Effector memory CD4-positive, alpha-beta T cell (primary cell): ENCODE measurements around the gene GLS.
"Not testable (repeated sequence)": the region's sequence is repeated elsewhere in the genome, so short reads cannot be mapped to it uniquely, and the experiment has no call there.

Experiments used
- DNase-seq, 3 donors: peaks; one replicate each; pipeline ENCODE4 v3.0.0-alpha.2; 2020
- H3K27ac ChIP-seq: 2 replicates; pipeline ENCODE4 v1.7.0; 2013; ENCODE audit warnings: mild to moderate bottlenecking, low read length, moderate library complexity; ENCODE audit not compliant: insufficient read depth, poor library complexity, severe bottlenecking
- H3K27me3 ChIP-seq: replicated peaks from 2 replicates; pipeline ENCODE4 v1.7.0; 2013; ENCODE audit warnings: mild to moderate bottlenecking, low read length; ENCODE audit not compliant: insufficient read depth, control insufficient read depth, poor library complexity, severe bottlenecking
- H3K36me3 ChIP-seq: 2 replicates; pipeline ENCODE4 v1.7.0; 2013; ENCODE audit warnings: mild to moderate bottlenecking, low read length, moderate library complexity; ENCODE audit not compliant: control insufficient read depth, insufficient read depth
- H3K4me1 ChIP-seq: 2 replicates; pipeline ENCODE4 v1.7.0; 2013; ENCODE audit warnings: low read length, mild to moderate bottlenecking; ENCODE audit not compliant: control insufficient read depth, insufficient read depth, poor library complexity, severe bottlenecking
- H3K4me3 ChIP-seq: 2 replicates; pipeline ENCODE4 v1.7.0; 2013; ENCODE audit warnings: low read length, low read depth, mild to moderate bottlenecking; ENCODE audit not compliant: insufficient read depth, poor library complexity, severe bottlenecking
- H3K9me3 ChIP-seq: 2 replicates; pipeline ENCODE4 v1.7.0; 2013; ENCODE audit warnings: mild to moderate bottlenecking, low read length, moderate library complexity; ENCODE audit not compliant: control insufficient read depth

The GLS gene

GRCh38 chr2:190982262-190983034 lies 101.8 kb downstream of the GLS start:
- no peak overlapping the region for H3K27ac ChIP-seq

GRCh38 chr2:190984595-190984994 lies 104.0 kb downstream of the GLS start:
- Histone ChIP-seq H3K9me3 (no peaks in the 10 kb centered on the region), H3K27me3 (no peaks in the 10 kb centered on the region), H3K4me1 (no peaks in the 10 kb centered on the region), H3K4me3 (no peak overlapping the region), H3K27ac (no peak overlapping the region), H3K36me3 (peaks cover 98% of the 10 kb centered on the region)
- no peak for DNase-seq

More at GRCh38 chr2:190982262-190983034, 101.8 kb downstream of the GLS start:
- H3K4me1 ChIP-seq: no peaks in the 10 kb centered on the region
- no peak for DNase-seq
- H3K27me3 ChIP-seq: no peaks in the 10 kb centered on the region
- H3K9me3 ChIP-seq: no peaks in the 10 kb centered on the region
- H3K4me3 ChIP-seq: no peak overlapping the region
- H3K36me3 ChIP-seq: peaks cover 99% of the 10 kb centered on the region

GRCh38 chr2:190986221-190986953 lies 105.8 kb downstream of the GLS start:
- Histone ChIP-seq H3K4me3 (no peak overlapping the region), H3K27ac (no peak overlapping the region), H3K27me3 (no peaks in the 10 kb centered on the region), H3K9me3 (no peaks in the 10 kb centered on the region), H3K4me1 (no peaks in the 10 kb centered on the region), H3K36me3 (peaks cover 98% of the 10 kb centered on the region)
- DNase-seq: no peak

GRCh38 chr2:190987116-190987515 lies 106.5 kb downstream of the GLS start:
- Histone ChIP-seq H3K27me3 (no peaks in the 10 kb centered on the region), H3K27ac (no peak overlapping the region), H3K4me1 (no peaks in the 10 kb centered on the region), H3K9me3 (no peaks in the 10 kb centered on the region), H3K4me3 (no peak overlapping the region), H3K36me3 (peaks cover 99% of the 10 kb centered on the region)
- no peak for DNase-seq

- no peaks in the 10 kb centered on the region for H3K4me1 ChIP-seq
- no peak for DNase-seq
- H3K36me3 ChIP-seq: peaks cover 96% of the 10 kb centered on the region
- H3K9me3 ChIP-seq: no peaks in the 10 kb centered on the region
- H3K27ac ChIP-seq: no peak overlapping the region
- H3K27me3 ChIP-seq: no peaks in the 10 kb centered on the region
- no peak overlapping the region for H3K4me3 ChIP-seq
These were observed 107.3 kb downstream of the GLS start for GRCh38 chr2:190987938-190988337.

- Histone ChIP-seq H3K4me3 (no peak overlapping the region), H3K9me3 (no peaks in the 10 kb centered on the region), H3K27ac (no peak overlapping the region), H3K36me3 (peaks cover 96% of the 10 kb centered on the region), H3K4me1 (no peaks in the 10 kb centered on the region), H3K27me3 (no peaks in the 10 kb centered on the region)
- no peak for DNase-seq
These were observed 108.3 kb downstream of the GLS start for GRCh38 chr2:190988910-190989309.

GRCh38 chr2:190990132-190990531 lies 109.5 kb downstream of the GLS start:
- H3K4me1 ChIP-seq: no peaks in the 10 kb centered on the region
- no peaks in the 10 kb centered on the region for H3K27me3 ChIP-seq
- no peak overlapping the region for H3K4me3 ChIP-seq
- H3K9me3 ChIP-seq: no peaks in the 10 kb centered on the region
- no peak for DNase-seq
- no peak overlapping the region for H3K27ac ChIP-seq
- H3K36me3 ChIP-seq: peaks cover 94% of the 10 kb centered on the region

- H3K27me3 ChIP-seq: no peaks in the 10 kb centered on the region
- peaks cover 95% of the 10 kb centered on the region for H3K36me3 ChIP-seq
- no peak overlapping the region for H3K27ac ChIP-seq
- no peak for DNase-seq
- H3K4me1 ChIP-seq: no peaks in the 10 kb centered on the region
- no peak overlapping the region for H3K4me3 ChIP-seq
- H3K9me3 ChIP-seq: no peaks in the 10 kb centered on the region
These were observed 112.6 kb downstream of the GLS start for GRCh38 chr2:190993292-190993643.

- no peak overlapping the region for H3K4me3 ChIP-seq
- no peaks in the 10 kb centered on the region for H3K27me3 ChIP-seq
- peaks cover 94% of the 10 kb centered on the region for H3K36me3 ChIP-seq
- no peaks in the 10 kb centered on the region for H3K9me3 ChIP-seq
- no peak overlapping the region for H3K27ac ChIP-seq
- no peak for DNase-seq
- H3K4me1 ChIP-seq: no peaks in the 10 kb centered on the region
These were observed 113.5 kb downstream of the GLS start for GRCh38 chr2:190994148-190994547.

- not testable (repeated sequence) for H3K4me3 ChIP-seq, H3K4me1 ChIP-seq, DNase-seq, H3K27ac ChIP-seq, H3K9me3 ChIP-seq, H3K27me3 ChIP-seq
- peaks cover 94% of the 10 kb centered on the region for H3K36me3 ChIP-seq
These were observed 114.7 kb downstream of the GLS start for GRCh38 chr2:190995315-190995714.
